SK-N-SH (cell line): Measurements from ENCODE around the gene GATD1. TPM values are rescaled to one million over a fixed set of nuclear protein-coding genes. Genes with fewer than 3 reads are reported as not detected.
"Not testable (repeated sequence)": the region's sequence is repeated elsewhere in the genome, so short reads cannot be mapped to it uniquely, and the experiment has no call there.

Source experiments
- CTCF ChIA-PET: fragments of 300-600, 350-600 bp; formaldehyde crosslinking; extraction: SDS; loops from one replicate; lab custom pipeline; 2021; lab: Yijun Ruan, JAX
- POLR2A ChIA-PET: fragments of 350-600 bp; sonication (Branson Sonifier 250); formaldehyde crosslinking; extraction: SDS; loops from one replicate; lab custom pipeline; 2020; ENCODE audit warnings: antibody characterized with exemption, inconsistent platforms; lab: Yijun Ruan, JAX
- DNase-seq: peaks from one replicate; pipeline ENCODE4 v3.0.0; 2012
- H2AFZ ChIP-seq: fragments of 200-600 bp; sonication (generic); 2 replicates; pipeline ENCODE4 v1.8.1; 2016; ENCODE audit warnings: antibody characterized with exemption, mild to moderate bottlenecking, low read depth
- H3F3A ChIP-seq: fragments of 200-600 bp; sonication (generic); replicated peaks from 2 replicates; pipeline ENCODE3; 2016; ENCODE audit warnings: antibody characterized with exemption, mild to moderate bottlenecking; ENCODE audit not compliant: insufficient read depth
- H3K27ac ChIP-seq, 2 experiments: fragments of 200-500 bp in 1 of 2; fragments of 200-600 bp in 1 of 2; sonication (Bioruptor generic) in 1 of 2; sonication (generic), shearing (Covaris generic) in 1 of 2; 2 replicates each; pipeline versions ENCODE4 v1.5.1 to v1.6.1; 2014 to 2016; ENCODE audit warnings: low read depth in 2 of 2, inconsistent platforms in 1 of 2, low read length in 1 of 2, mild to moderate bottlenecking in 1 of 2, mixed read lengths in 1 of 2
- H3K27me3 ChIP-seq: fragments of 200-600 bp; sonication (generic), shearing (Covaris generic); 2 replicates; pipeline ENCODE4 v1.6.1; 2016; ENCODE audit warnings: mixed run types; ENCODE audit not compliant: insufficient read depth
- H3K36me3 ChIP-seq, 2 experiments: fragments of 200-500 bp in 1 of 2; fragments of 200-600 bp in 1 of 2; sonication (Bioruptor generic) in 1 of 2; sonication (generic) in 1 of 2; replicated peaks in 1 of 2; 2 replicates each; pipeline versions ENCODE3 to v1.5.1; 2014 to 2016; ENCODE audit warnings: low read length in 1 of 2, mild to moderate bottlenecking in 1 of 2; ENCODE audit not compliant: insufficient read depth in 2 of 2, control insufficient read depth in 1 of 2
- H3K4me1 ChIP-seq, 2 experiments: fragments of 200-500 bp in 1 of 2; fragments of 200-600 bp in 1 of 2; sonication (Bioruptor generic) in 1 of 2; sonication (generic), shearing (Covaris generic) in 1 of 2; 2 replicates each; pipeline versions ENCODE4 v1.5.1 to v1.6.1; 2014 to 2016; ENCODE audit warnings: low read depth in 1 of 2, low read length in 1 of 2, mixed run types in 1 of 2; ENCODE audit not compliant: insufficient read depth in 2 of 2, control insufficient read depth in 1 of 2
- H3K4me2 ChIP-seq: fragments of 200-600 bp; sonication (generic), shearing (Covaris generic); 2 replicates; pipeline ENCODE4 v1.6.1; 2017; ENCODE audit warnings: mixed run types
- H3K4me3 ChIP-seq, 2 experiments: fragments of 200-500 bp in 1 of 2; fragments of 200-600 bp in 1 of 2; sonication (Bioruptor generic) in 1 of 2; sonication (generic), shearing (Covaris generic) in 1 of 2; 2 replicates each; pipeline versions ENCODE4 v1.5.1 to v1.8.1; 2014 to 2016; ENCODE audit warnings: low read depth in 2 of 2, inconsistent platforms in 1 of 2, low read length in 1 of 2, mild to moderate bottlenecking in 1 of 2, mixed read lengths in 1 of 2, moderate library complexity in 1 of 2
- H3K79me2 ChIP-seq: fragments of 200-600 bp; sonication (generic); 2 replicates; pipeline ENCODE4 v1.8.1; 2017; ENCODE audit warnings: mild to moderate bottlenecking; ENCODE audit not compliant: insufficient read depth
- H3K9ac ChIP-seq: fragments of 200-600 bp; sonication (generic); 2 replicates; pipeline ENCODE4 v1.6.1; 2017; ENCODE audit warnings: mixed run types
- H3K9me2 ChIP-seq: fragments of 200-600 bp; sonication (generic); 2 replicates; pipeline ENCODE4 v1.6.1; 2017; ENCODE audit warnings: mixed run types
- H3K9me3 ChIP-seq: fragments of 200-600 bp; sonication (generic); 2 replicates; pipeline ENCODE4 v1.6.1; 2017; ENCODE audit warnings: mixed run types, mild to moderate bottlenecking, moderate library complexity
- H4K20me1 ChIP-seq: fragments of 200-600 bp; sonication (generic); 2 replicates; pipeline ENCODE4 v1.6.1; 2017; ENCODE audit warnings: mild to moderate bottlenecking, mixed run types; ENCODE audit not compliant: insufficient read depth
- CTCF ChIP-seq: fragments of 200-600 bp; sonication (generic); IDR thresholded peaks from 2 replicates; pipeline ENCODE4 v1.6.1; 2017; ENCODE audit warnings: antibody characterized with exemption, mild to moderate bottlenecking, moderate library complexity
- FOXJ3 ChIP-seq: sonication (generic); formaldehyde crosslinking; IDR thresholded peaks from 2 replicates; pipeline ENCODE4 v1.5.1; 2020; ENCODE audit warnings: mild to moderate bottlenecking, missing genetic modification reagents
- FOXM1 ChIP-seq: IDR thresholded peaks from 2 replicates; pipeline ENCODE4 v1.4.0; 2012; ENCODE audit warnings: low read depth, mild to moderate bottlenecking
- NFIC ChIP-seq: IDR thresholded peaks from 2 replicates; pipeline ENCODE4 v1.4.0; 2012; ENCODE audit warnings: borderline replicate concordance
- RCOR1 ChIP-seq: fragments of 150-350 bp; IDR thresholded peaks from 2 replicates; pipeline ENCODE4 v1.6.1; 2017; ENCODE audit warnings: antibody characterized with exemption, low read length
- SIN3A ChIP-seq: IDR thresholded peaks from 2 replicates; pipeline ENCODE4 v1.6.1; 2012; ENCODE audit warnings: low read depth, mild to moderate bottlenecking, low read length, moderate library complexity, borderline replicate concordance
- WGBS: methylation state at CpG from one replicate; pipeline ENCODE4 v1.1.6; 2017; ENCODE audit warnings: low lambda C conversion rate; 5-methylcytosine and 5-hydroxymethylcytosine counted together
- polyA plus RNA-seq, 3 experiments: library from polyadenylated mRNA; depleted of rRNA; stranded (reverse); fragments of >200 nt; gene quantifications; 2 replicates each; pipeline ENCODE4 v1.2.3, GENCODE V29; 2012
- TF ChIP-seq, protein P1 (sequence below): IDR thresholded peaks from 2 replicates; pipeline ENCODE4 v1.4.0; 2012; ENCODE audit warnings: low read depth, borderline replicate concordance

The GATD1 gene
- polyA plus RNA-seq, 1 of the 3 experiments (the other 2 are of a cell fraction), result 86.2 TPM

- TF ChIP-seq CTCF (no peak), FOXM1 (no peak), FOXJ3 (CRISPR knock-in tag) (no peak)
- TF ChIP-seq, protein P1, sequence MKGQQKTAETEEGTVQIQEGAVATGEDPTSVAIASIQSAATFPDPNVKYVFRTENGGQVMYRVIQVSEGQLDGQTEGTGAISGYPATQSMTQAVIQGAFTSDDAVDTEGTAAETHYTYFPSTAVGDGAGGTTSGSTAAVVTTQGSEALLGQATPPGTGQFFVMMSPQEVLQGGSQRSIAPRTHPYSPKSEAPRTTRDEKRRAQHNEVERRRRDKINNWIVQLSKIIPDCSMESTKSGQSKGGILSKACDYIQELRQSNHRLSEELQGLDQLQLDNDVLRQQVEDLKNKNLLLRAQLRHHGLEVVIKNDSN, result no peak
- TF ChIP-seq, all 33 proteins: peak for 0
Measured at GRCh38 chr11:742156-742546, 35.1 kb downstream of the GATD1 start (continued).

- H3F3A ChIP-seq, H3K9me2 ChIP-seq, H3K27me3 ChIP-seq, H3K4me2 ChIP-seq, H3K9me3 ChIP-seq, H3K27ac ChIP-seq, H3K9ac ChIP-seq, DNase-seq, H3K79me2 ChIP-seq, H4K20me1 ChIP-seq, POLR2A ChIA-PET, H3K4me1 ChIP-seq, H2AFZ ChIP-seq, H3K36me3 ChIP-seq, H3K4me3 ChIP-seq: not testable (repeated sequence)
- CTCF ChIA-PET, result interaction anchor here (2.4 kb wide), 1 partner anchor 15 kb away, joined by 7 read pairs; no protein-coding TSS in a partner anchor
- WGBS, result 68% methylated on average over 6 of the region's 10 CpGs
Measured at GRCh38 chr11:737899-738298, 39.4 kb downstream of the GATD1 start.

DNA sequence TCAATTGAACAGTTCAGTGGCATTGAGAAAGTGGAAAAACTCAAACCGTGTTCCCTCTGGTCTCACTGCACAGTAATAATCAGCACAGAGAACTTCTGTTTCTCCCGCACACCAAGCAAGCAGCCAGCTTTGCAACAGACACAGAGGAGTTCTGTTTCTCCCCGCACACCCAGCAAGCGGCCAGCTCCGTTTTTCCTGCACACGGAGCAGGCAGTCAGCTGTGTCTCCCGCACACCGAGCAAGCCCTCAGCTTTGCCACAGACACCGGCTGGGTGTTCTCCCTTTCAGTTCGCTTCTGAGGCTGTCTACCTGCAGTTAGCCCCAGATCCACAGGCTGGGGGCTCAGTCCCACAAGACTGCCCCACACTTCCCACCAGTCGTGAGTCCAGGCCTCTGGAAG, 39.9 kb downstream of the GATD1 start:
- H3K36me3 ChIP-seq, result no peaks in the 10 kb centered on the region
- POLR2A ChIA-PET, result no interaction called here

DNA sequence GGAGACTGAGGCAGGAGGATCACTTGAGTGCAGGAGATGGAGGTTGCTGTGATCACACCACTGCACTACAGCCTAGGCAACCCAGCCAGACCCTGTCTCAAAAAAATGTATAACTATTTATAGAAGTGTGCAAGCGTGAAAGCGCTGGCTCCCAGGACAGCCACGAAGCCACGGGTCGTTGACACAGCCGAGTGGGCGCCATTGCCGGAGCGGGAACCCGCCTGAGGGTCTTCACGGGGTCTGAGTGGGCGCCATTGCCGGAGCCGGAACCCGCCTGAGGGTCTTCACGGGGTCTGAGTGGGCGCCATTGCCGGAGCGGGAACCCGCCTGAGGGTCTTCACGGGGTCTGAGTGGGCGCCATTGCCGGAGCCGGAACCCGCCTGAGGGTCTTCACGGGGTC, 42.7 kb downstream of the GATD1 start:
- POLR2A ChIA-PET, CTCF ChIA-PET: not testable (repeated sequence)

More for the DNA sequence above, 39.9 kb downstream of the GATD1 start:
- WGBS, result 68% methylated on average over 11 of the region's 11 CpGs
- no peak overlapping the region for H3K9ac ChIP-seq
- no peaks in the 10 kb centered on the region for H3K9me2 ChIP-seq
- no peaks in the 10 kb centered on the region for H3K9me3 ChIP-seq
- no peaks in the 10 kb centered on the region for H3K79me2 ChIP-seq
- no peaks in the 10 kb centered on the region for H3F3A ChIP-seq
- no peak overlapping the region for H3K4me2 ChIP-seq
- CTCF ChIA-PET, result interaction anchor here (2.4 kb wide), 1 partner anchor 14 kb away, joined by 7 read pairs; no protein-coding TSS in a partner anchor
- no peaks in the 10 kb centered on the region for H4K20me1 ChIP-seq
- TF ChIP-seq CTCF (no peak), NFIC (no peak), SIN3A (no peak), RCOR1 (no peak)
- H3K4me3 ChIP-seq, result no peak overlapping the region
- H3K4me1 ChIP-seq, result no peaks in the 10 kb centered on the region
- no peak for DNase-seq
- H2AFZ ChIP-seq, result no peak overlapping the region
- H3K27ac ChIP-seq, result no peak overlapping the region
- H3K27me3 ChIP-seq, result no peaks in the 10 kb centered on the region; the same call in 1 of the 2 replicates

More for the DNA sequence above, 42.7 kb downstream of the GATD1 start:
- H2AFZ ChIP-seq, H3K4me2 ChIP-seq, H3K4me1 ChIP-seq, H3K9ac ChIP-seq, H3K4me3 ChIP-seq, DNase-seq, H3K36me3 ChIP-seq, H3K9me3 ChIP-seq, H3F3A ChIP-seq, H3K27me3 ChIP-seq, H3K27ac ChIP-seq, H3K9me2 ChIP-seq, H4K20me1 ChIP-seq, H3K79me2 ChIP-seq: not testable (repeated sequence)
- WGBS, result 88% methylated on average over 22 of the region's 26 CpGs
